ENCODE data around the gene TLE1. TPM values are rescaled to one million over a fixed set of nuclear protein-coding genes. Genes with fewer than 3 reads are reported as not detected.

Gene TLE1
- total RNA-seq, 4 donors from 2014 or later, result 52.3 to 125 (median 76.8) TPM

- no peak overlapping the region for H3K27ac ChIP-seq (replicated peaks in 1 of 4)
- no peak for DNase-seq (ENCODE audit: extremely low spot score)
- H3K27me3 ChIP-seq, result no peaks in the 10 kb centered on the region
- H3K4me3 ChIP-seq, result no peak overlapping the region
- intact Hi-C loops (cut with DNase I), result no loop called here
- H3K36me3 ChIP-seq, result no peaks in the 10 kb centered on the region
- whole genome bisulfite sequencing, result 92% methylated on average over 1 of the region's 1 CpG
- no peaks in the 10 kb centered on the region for H3K9me3 ChIP-seq
- TF ChIP-seq CTCF (IDR thresholded peaks at IDR 0.05), result no peak
- no peak for TF ChIP-seq EP300 (IDR thresholded peaks at IDR 0.05)
- no peak for TF ChIP-seq POLR2AphosphoS5 (IDR thresholded peaks at IDR 0.05)
- TF ChIP-seq POLR2A (IDR thresholded peaks at IDR 0.05; ENCODE audit: low read depth), result no peak
- no peaks in the 10 kb centered on the region for H3K4me1 ChIP-seq
These were observed 151.4 kb downstream of the TLE1 start for GRCh38 chr9:81537964-81538363.

- Histone ChIP-seq H3K9me3 (no peaks in the 10 kb centered on the region), H3K27ac (replicated peaks in 1 of 4) (no peak overlapping the region), H3K27me3 (no peaks in the 10 kb centered on the region), H3K36me3 (no peaks in the 10 kb centered on the region), H3K4me3 (no peak overlapping the region), H3K4me1 (no peaks in the 10 kb centered on the region)
- 90% methylated on average over 9 of the region's 9 CpGs for WGBS
- TF ChIP-seq POLR2A (IDR thresholded peaks at IDR 0.05; ENCODE audit: low read depth), result no peak
- TF ChIP-seq EP300 (IDR thresholded peaks at IDR 0.05), result no peak
- TF ChIP-seq POLR2AphosphoS5 (IDR thresholded peaks at IDR 0.05), result no peak
- no peak for TF ChIP-seq CTCF (IDR thresholded peaks at IDR 0.05)
- no peak for DNase-seq (ENCODE audit: extremely low spot score)
- intact Hi-C loops (cut with DNase I), result no loop called here
These were observed 152.9 kb downstream of the TLE1 start for GRCh38 chr9:81536242-81537025.

GRCh38 chr9:81535542-81536241 lies 153.7 kb downstream of the TLE1 start:
- H3K36me3 ChIP-seq, result no peaks in the 10 kb centered on the region
- no peak overlapping the region for H3K4me3 ChIP-seq
- H3K27me3 ChIP-seq, result no peaks in the 10 kb centered on the region
- 89% methylated on average over 9 of the region's 9 CpGs for WGBS
- H3K9me3 ChIP-seq, result no peaks in the 10 kb centered on the region
- TF ChIP-seq POLR2AphosphoS5 (IDR thresholded peaks at IDR 0.05) (no peak), POLR2A (IDR thresholded peaks at IDR 0.05; ENCODE audit: low read depth) (no peak), EP300 (IDR thresholded peaks at IDR 0.05) (no peak), CTCF (IDR thresholded peaks at IDR 0.05) (no peak)
- no peak for DNase-seq (ENCODE audit: extremely low spot score)
- H3K4me1 ChIP-seq, result no peaks in the 10 kb centered on the region
- intact Hi-C loops (cut with DNase I), result no loop called here
- no peak overlapping the region for H3K27ac ChIP-seq (replicated peaks in 1 of 4)

- Histone ChIP-seq H3K27ac (replicated peaks in 1 of 4) (no peak overlapping the region), H3K4me1 (peaks cover 0 to 6% (median 4%) of the 10 kb centered on the region in 4 donors), H3K27me3 (no peaks in the 10 kb centered on the region), H3K4me3 (no peak overlapping the region), H3K36me3 (no peaks in the 10 kb centered on the region), H3K9me3 (no peaks in the 10 kb centered on the region)
- DNase-seq (ENCODE audit: extremely low spot score), result no peak
- WGBS, result 91% methylated on average over 4 of the region's 4 CpGs
- TF ChIP-seq CTCF (IDR thresholded peaks at IDR 0.05), result no peak
- no peak for TF ChIP-seq POLR2A (IDR thresholded peaks at IDR 0.05; ENCODE audit: low read depth)
- no peak for TF ChIP-seq POLR2AphosphoS5 (IDR thresholded peaks at IDR 0.05)
- no peak for TF ChIP-seq EP300 (IDR thresholded peaks at IDR 0.05)
- intact Hi-C loops (cut with DNase I), result no loop called here
These were observed 155.0 kb downstream of the TLE1 start for GRCh38 chr9:81534138-81534875.

Small RNA genes within 50 kb of the gene (small RNA-seq; reads per million reads assigned to genes)
- gene RNU6-1035P, result 0 reads per million in 3 donors

Other genes with a start within 250 kb of the TLE1 start
- not detected for gene SPATA31D4, start 238.9 kb upstream of the TLE1 start, total RNA-seq